Activated CD4-positive, alpha-beta T cell treated with anti-CD3 and anti-CD28 coated beads for 36 hours (primary cell): ENCODE measurements around the gene INSM1. TPM values are rescaled to one million over a fixed set of nuclear protein-coding genes. Genes with fewer than 3 reads are reported as not detected.
"Not testable (repeated sequence)": the region's sequence is repeated elsewhere in the genome, so short reads cannot be mapped to it uniquely, and the experiment has no call there.

Experiments
- ATAC-seq: fragments of 200-7000 bp; cut with Tn5 transposase; one replicate; pipeline ENCODE4 v1.10.0; 2021; ENCODE audit warnings: mild to moderate bottlenecking, moderate library complexity
- CTCF ChIA-PET: fragments of 350-600 bp; sonication (Branson Sonifier 250); formaldehyde crosslinking; loops from one replicate; lab custom pipeline; 2021; ENCODE audit warnings: antibody characterized with exemption; lab: Charles Lee
- POLR2A ChIA-PET: fragments of 350-600 bp; sonication (Branson Sonifier 250); formaldehyde crosslinking; loops from one replicate; lab custom pipeline; 2021; ENCODE audit warnings: antibody characterized with exemption, inconsistent platforms; lab: Charles Lee
- DNase-seq: peaks from one replicate; pipeline ENCODE4 v3.0.0-alpha.2; 2020
- H3K27ac Mint-ChIP-seq: one replicate; pipeline ENCODE4 v1.8.0; 2021; ENCODE audit warnings: mixed read lengths
- H3K27me3 Mint-ChIP-seq: one replicate; pipeline ENCODE4 v1.8.0; 2021; ENCODE audit warnings: mixed read lengths
- H3K36me3 Mint-ChIP-seq: one replicate; pipeline ENCODE4 v1.8.0; 2021; ENCODE audit warnings: low read depth, mixed read lengths
- H3K4me1 Mint-ChIP-seq: one replicate; pipeline ENCODE4 v1.8.0; 2021; ENCODE audit warnings: mixed read lengths
- H3K4me3 Mint-ChIP-seq: one replicate; pipeline ENCODE4 v1.8.0; 2021; ENCODE audit warnings: mild to moderate bottlenecking, moderate library complexity, mixed read lengths
- H3K9me3 Mint-ChIP-seq: one replicate; pipeline ENCODE4 v1.8.0; 2021; ENCODE audit warnings: low read depth, mixed read lengths
- intact Hi-C, 2 experiments: fragments of 100-400 bp; cut with DNase I in 1 of 2; cut with micrococcal nuclease in 1 of 2; formaldehyde crosslinking; loops; one replicate each; pipeline versions ENCODE4 v1.14.2 to v1.15.1; 2022 to 2024; cut with DNase I, micrococcal nuclease
- total RNA-seq, 2 experiments: library from RNA; stranded (reverse); gene quantifications; one replicate each; pipeline ENCODE4 v1.2.3, GENCODE V29; 2021

Gene INSM1
- total RNA-seq, 2 experiments from 2014 or later, result 6.1 to 6.8 TPM

DNA sequence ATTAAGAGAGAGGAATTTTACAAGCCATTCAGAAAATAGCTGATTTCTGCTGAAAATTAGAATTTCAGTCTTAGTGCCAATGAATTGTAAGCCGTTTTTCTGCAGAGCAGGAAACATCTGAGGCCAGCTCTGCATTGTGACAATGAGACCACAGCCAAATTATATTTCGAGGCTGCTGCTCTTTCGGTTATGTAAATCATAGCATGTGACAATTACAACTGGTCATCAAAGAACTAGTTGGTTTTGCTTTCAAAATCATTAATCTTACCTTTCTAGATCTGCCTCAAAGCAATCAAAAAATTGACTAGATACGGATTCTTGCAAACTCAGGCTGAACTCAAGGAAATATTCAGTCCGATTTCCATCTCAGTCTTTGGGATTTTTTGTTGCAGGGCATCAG is 33.4 kb upstream of the INSM1 start:
- Mint-ChIP-seq H3K36me3 (no peaks in the 10 kb centered on the region), H3K9me3 (no peaks in the 10 kb centered on the region), H3K4me3 (no peak overlapping the region), H3K4me1 (peaks cover 2% of the 10 kb centered on the region), H3K27ac (no peak overlapping the region), H3K27me3 (peaks cover 3% of the 10 kb centered on the region)
- ChIA-PET CTCF (no interaction called here), POLR2A (no interaction called here)
- intact Hi-C loops, result no loop called here
- no peak for DNase-seq
- no peak for ATAC-seq

DNA sequence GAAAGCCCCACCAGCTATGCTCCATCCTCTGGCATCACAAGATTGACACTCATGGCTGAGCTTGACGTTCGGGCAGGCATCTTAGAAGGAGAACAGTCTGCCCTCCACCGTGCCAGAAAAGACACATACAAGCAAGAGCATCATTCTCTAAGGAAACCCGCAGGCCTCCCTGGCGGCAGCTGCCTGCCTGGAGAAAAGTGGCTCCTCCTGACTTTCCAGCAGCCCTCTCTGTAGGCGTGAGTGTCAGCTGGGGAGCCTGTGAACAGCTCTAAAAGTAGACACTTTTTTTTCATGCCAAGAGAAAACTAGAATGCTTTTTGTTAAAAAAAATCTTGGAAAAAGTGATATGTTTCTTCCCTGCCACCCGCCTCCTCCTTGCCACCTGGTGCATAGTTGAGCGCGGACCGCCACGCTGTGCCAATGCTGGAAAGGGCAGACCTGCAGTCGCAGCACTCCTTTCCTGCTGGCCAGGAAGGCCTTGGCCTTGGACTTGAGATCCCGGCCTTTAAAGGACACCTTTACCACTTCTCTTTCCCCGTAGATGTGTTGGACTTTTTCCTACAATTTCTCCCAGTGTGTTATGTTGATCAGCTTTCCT is 29.7 kb upstream of the INSM1 start:
- Mint-ChIP-seq H3K9me3 (no peaks in the 10 kb centered on the region), H3K27ac (no peak overlapping the region), H3K4me3 (no peak overlapping the region), H3K27me3 (peaks cover 4% of the 10 kb centered on the region), H3K36me3 (no peaks in the 10 kb centered on the region), H3K4me1 (peaks cover 2% of the 10 kb centered on the region)
- intact Hi-C loops, result no loop called here
- ATAC-seq (no peak), DNase-seq (no peak)
- POLR2A ChIA-PET, result no interaction called here
- CTCF ChIA-PET, result no interaction called here

GRCh38 chr20:20340443-20340842 is 27.5 kb upstream of the INSM1 start:
- ChIA-PET POLR2A (no interaction called here), CTCF (no interaction called here)
- H3K4me1 Mint-ChIP-seq, result no peaks in the 10 kb centered on the region
- no peaks in the 10 kb centered on the region for H3K9me3 Mint-ChIP-seq
- H3K4me3 Mint-ChIP-seq, result no peak overlapping the region
- intact Hi-C loops, result no loop called here
- peaks cover 5% of the 10 kb centered on the region for H3K27me3 Mint-ChIP-seq
- DNase-seq, result no peak
- no peak overlapping the region for H3K27ac Mint-ChIP-seq
- ATAC-seq, result no peak
- H3K36me3 Mint-ChIP-seq, result no peaks in the 10 kb centered on the region

DNA sequence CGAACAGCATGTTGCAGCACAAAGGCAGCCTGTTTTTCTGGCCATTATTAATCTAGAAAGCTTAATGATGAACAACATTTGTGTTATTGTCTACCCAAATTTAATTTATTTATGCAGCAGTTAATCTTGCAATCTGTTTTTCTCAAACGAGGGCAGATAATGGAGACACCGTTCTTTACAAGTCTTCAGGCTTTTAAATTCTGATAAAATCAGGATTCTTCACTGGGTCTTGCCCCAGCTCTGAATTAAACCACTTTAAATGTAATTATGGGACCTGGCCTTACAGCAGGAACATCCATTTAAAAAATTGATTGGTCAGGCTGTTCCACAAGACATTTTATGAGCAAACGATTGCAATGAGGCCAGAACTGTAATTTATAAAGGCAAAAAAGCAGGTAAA is 26.5 kb upstream of the INSM1 start:
- H3K27ac Mint-ChIP-seq, result no peak overlapping the region
- intact Hi-C loops, result no loop called here
- DNase-seq, result no peak
- no peak for ATAC-seq
- H3K4me1 Mint-ChIP-seq, result no peaks in the 10 kb centered on the region
- no peaks in the 10 kb centered on the region for H3K36me3 Mint-ChIP-seq
- no peaks in the 10 kb centered on the region for H3K9me3 Mint-ChIP-seq
- ChIA-PET POLR2A (no interaction called here), CTCF (interaction anchor here (0.6 to 0.8 kb wide), 2 partner anchors 10 to 17 kb away, joined by 3 to 4 read pairs; no protein-coding TSS in a partner anchor)
- peaks cover 5% of the 10 kb centered on the region for H3K27me3 Mint-ChIP-seq
- no peak overlapping the region for H3K4me3 Mint-ChIP-seq

DNA sequence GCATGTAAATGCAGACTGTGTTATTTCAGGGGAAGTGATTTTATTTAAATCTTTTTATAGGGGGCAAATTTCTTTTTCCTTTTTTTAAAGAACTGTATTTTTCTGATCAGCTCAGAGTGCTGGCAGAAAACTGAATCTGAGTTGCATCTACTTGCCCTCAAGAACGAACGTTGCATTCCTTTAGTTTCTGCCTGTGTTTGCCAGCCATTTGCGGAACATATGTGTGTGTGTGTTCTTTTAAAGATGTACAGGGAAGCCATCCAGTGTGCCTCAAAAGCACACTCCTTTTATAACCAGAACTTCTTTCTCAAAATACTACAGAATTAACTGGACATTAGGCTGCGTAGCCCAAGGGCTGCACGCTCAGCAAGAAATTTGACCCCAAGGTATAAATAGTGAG is 25.8 kb upstream of the INSM1 start:
- Mint-ChIP-seq H3K36me3 (no peaks in the 10 kb centered on the region), H3K4me1 (no peaks in the 10 kb centered on the region), H3K4me3 (no peak overlapping the region), H3K9me3 (no peaks in the 10 kb centered on the region), H3K27me3 (peaks cover 5% of the 10 kb centered on the region), H3K27ac (no peak overlapping the region)
- ATAC-seq (no peak), DNase-seq (no peak)
- ChIA-PET CTCF (interaction anchor here (0.8 kb wide), 1 partner anchor 16 kb away, joined by 3 read pairs; no protein-coding TSS in a partner anchor), POLR2A (no interaction called here)
- intact Hi-C loops, result no loop called here

DNA sequence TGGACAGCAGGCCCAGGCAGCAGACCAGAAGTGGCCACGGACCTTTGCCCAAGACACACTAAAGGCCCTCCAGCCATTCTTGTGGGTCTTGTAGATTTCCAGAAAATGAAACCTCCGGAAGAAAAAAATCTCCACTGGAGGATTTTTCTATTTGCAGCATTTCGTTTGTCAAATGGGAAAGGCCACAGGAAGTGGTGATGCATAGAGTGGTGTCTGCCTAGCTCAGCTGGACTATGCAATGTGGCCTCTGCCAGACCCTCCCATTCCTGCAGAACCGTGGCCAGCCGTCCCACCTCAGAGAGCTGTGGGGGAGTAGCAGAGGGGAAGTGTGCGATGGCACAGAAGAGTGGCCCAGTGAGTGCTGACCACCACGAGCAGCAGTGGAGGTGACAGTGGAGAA is 24.0 kb upstream of the INSM1 start:
- peaks cover 1% of the 10 kb centered on the region for H3K9me3 Mint-ChIP-seq
- CTCF ChIA-PET, result no interaction called here
- ATAC-seq, result no peak
- intact Hi-C loops, result no loop called here
- POLR2A ChIA-PET, result no interaction called here
- no peak for DNase-seq
- H3K27me3 Mint-ChIP-seq, result peaks cover 12% of the 10 kb centered on the region
- H3K27ac Mint-ChIP-seq, result no peak overlapping the region
- H3K4me3 Mint-ChIP-seq, result no peak overlapping the region
- no peaks in the 10 kb centered on the region for H3K36me3 Mint-ChIP-seq
- H3K4me1 Mint-ChIP-seq, result no peaks in the 10 kb centered on the region

GRCh38 chr20:20344476-20344875 is 23.4 kb upstream of the INSM1 start:
- DNase-seq (no peak), ATAC-seq (no peak)
- H3K27ac Mint-ChIP-seq, result no peak overlapping the region
- no peaks in the 10 kb centered on the region for H3K4me1 Mint-ChIP-seq
- intact Hi-C loops, result no loop called here
- H3K36me3 Mint-ChIP-seq, result no peaks in the 10 kb centered on the region
- POLR2A ChIA-PET, result no interaction called here
- no peak overlapping the region for H3K4me3 Mint-ChIP-seq
- peaks cover 16% of the 10 kb centered on the region for H3K27me3 Mint-ChIP-seq
- CTCF ChIA-PET, result no interaction called here
- peaks cover 1% of the 10 kb centered on the region for H3K9me3 Mint-ChIP-seq

DNA sequence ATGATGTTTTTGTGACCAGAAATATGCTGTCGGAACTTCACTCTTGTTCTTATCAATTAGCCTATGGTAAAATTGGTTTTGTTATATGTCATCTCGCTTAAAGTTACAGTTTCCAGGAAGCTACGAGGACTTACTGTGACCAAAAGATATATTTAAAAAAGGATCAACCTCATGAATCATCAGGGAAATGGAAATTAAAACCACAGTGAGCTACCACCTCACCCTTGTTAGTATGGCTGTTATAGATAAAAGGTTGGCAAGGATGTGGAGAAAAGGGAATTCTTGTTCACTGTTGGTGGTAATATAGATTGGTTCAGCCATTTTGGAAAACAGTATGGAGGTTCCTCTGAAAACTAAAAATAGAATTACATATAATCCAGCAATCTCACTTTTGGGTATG is 14.3 kb upstream of the INSM1 start:
- ChIA-PET POLR2A (no interaction called here), CTCF (interaction anchor here (0.6 kb wide), 1 partner anchor 280 kb away, joined by 3 read pairs; no protein-coding TSS in a partner anchor)
- H3K4me3 Mint-ChIP-seq, result no peak overlapping the region

GRCh38 chr20:20355503-20355902 is 12.4 kb upstream of the INSM1 start:
- DNase-seq, CTCF ChIA-PET, ATAC-seq, intact Hi-C loops, H3K36me3 Mint-ChIP-seq, H3K4me1 Mint-ChIP-seq, H3K4me3 Mint-ChIP-seq, POLR2A ChIA-PET, H3K9me3 Mint-ChIP-seq, H3K27ac Mint-ChIP-seq: not testable (repeated sequence)
- peaks cover 30% of the 10 kb centered on the region for H3K27me3 Mint-ChIP-seq

More for the DNA sequence above, 14.3 kb upstream of the INSM1 start:
- DNase-seq (no peak), ATAC-seq (no peak)
- Mint-ChIP-seq H3K27me3 (peaks cover 32% of the 10 kb centered on the region), H3K36me3 (no peaks in the 10 kb centered on the region), H3K9me3 (peaks cover 4% of the 10 kb centered on the region), H3K27ac (no peak overlapping the region), H3K4me1 (no peaks in the 10 kb centered on the region)
- intact Hi-C loops, result no loop called here

GRCh38 chr20:20358801-20359200 is 9.1 kb upstream of the INSM1 start:
- Mint-ChIP-seq H3K27ac (no peak overlapping the region), H3K27me3 (peaks cover 42% of the 10 kb centered on the region), H3K4me3 (no peak overlapping the region), H3K9me3 (peaks cover 2% of the 10 kb centered on the region), H3K4me1 (peaks cover 20% of the 10 kb centered on the region), H3K36me3 (no peaks in the 10 kb centered on the region)
- ChIA-PET CTCF (interaction anchor here (1.3 to 2.6 kb wide), 3 partner anchors 13 to 210 kb away, joined by 3 to 10 read pairs (median 4); no protein-coding TSS in a partner anchor), POLR2A (no interaction called here)
- ATAC-seq, result no peak
- no peak for DNase-seq
- intact Hi-C loops, result no loop called here

DNA sequence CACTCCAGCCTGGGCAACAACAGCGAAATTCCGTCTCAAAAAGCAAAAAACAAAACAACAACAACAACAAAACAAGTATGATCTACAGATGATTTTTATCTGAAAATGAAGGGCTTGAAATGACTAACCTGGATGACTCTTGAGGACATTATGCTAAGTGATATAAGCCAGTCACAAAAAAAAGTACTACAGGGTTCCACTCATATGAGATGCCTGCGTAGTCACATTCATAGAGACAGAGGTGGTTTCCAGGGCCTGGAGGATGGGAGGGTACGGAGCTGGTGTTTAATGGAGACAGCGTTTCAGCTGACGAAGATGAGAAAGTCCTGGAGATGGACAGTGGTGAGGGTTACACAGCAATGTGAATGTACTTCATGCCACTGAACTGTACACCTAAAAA is 8.3 kb upstream of the INSM1 start:
- ATAC-seq, result peak; percentile 54
- Mint-ChIP-seq H3K27me3 (peaks cover 44% of the 10 kb centered on the region), H3K27ac (no peak overlapping the region), H3K4me1 (peaks cover 24% of the 10 kb centered on the region), H3K36me3 (no peaks in the 10 kb centered on the region), H3K9me3 (no peaks in the 10 kb centered on the region), H3K4me3 (no peak overlapping the region)
- POLR2A ChIA-PET, result no interaction called here
- no peak for DNase-seq
- CTCF ChIA-PET, result interaction anchor here (1.0 to 2.6 kb wide), 7 partner anchors 9 to 209 kb away, joined by 3 to 10 read pairs (median 3); no protein-coding TSS in a partner anchor
- intact Hi-C loops, result loop anchor here (1.0 to 10.0 kb wide), 9 partner anchors 93 to 1155 kb away; partner anchors contain the start of genes NKX2-2 (in 2 of the 2), LINC00237 (in 1 of the 2), NKX2-4 (in 1 of the 2) and XRN2 (in 1 of the 2)

GRCh38 chr20:20360464-20360863 is 7.4 kb upstream of the INSM1 start:
- Mint-ChIP-seq H3K27me3 (peaks cover 49% of the 10 kb centered on the region), H3K9me3 (no peaks in the 10 kb centered on the region), H3K36me3 (no peaks in the 10 kb centered on the region), H3K27ac (no peak overlapping the region), H3K4me1 (peaks cover 27% of the 10 kb centered on the region), H3K4me3 (no peak overlapping the region)
- ChIA-PET CTCF (interaction anchor here (1.0 to 2.6 kb wide), 7 partner anchors 10 to 95 kb away, joined by 3 to 10 read pairs (median 3); no protein-coding TSS in a partner anchor), POLR2A (no interaction called here)
- DNase-seq (peak; percentile 69), ATAC-seq (peak; percentile 71)
- intact Hi-C loops, result loop anchor here (1.0 to 10.0 kb wide), 9 partner anchors 92 to 1154 kb away; partner anchors contain the start of genes NKX2-2 (in 2 of the 2), LINC00237 (in 1 of the 2), NKX2-4 (in 1 of the 2) and XRN2 (in 1 of the 2)
